Body of pancreas (tissue), 4 donors: ENCODE measurements around the gene GJA9. TPM values are rescaled to one million over a fixed set of nuclear protein-coding genes. Genes with fewer than 3 reads are reported as not detected.
A peak's percentile ranks its signal among the peaks of the same experiment; 100 is the strongest.

ENCODE experiments used
- ATAC-seq: fragments of 150-250 bp; one replicate; pipeline ENCODE4 v1.9.1; 2016
- DNase-seq, 4 donors: peaks; one replicate each; pipeline ENCODE4 v3.0.0-alpha.2; 2019
- H3K27ac ChIP-seq, 4 donors: fragments of 200-600 bp; sonication (generic); 1 replicate in 3 of 4; 2 replicates in 1 of 4; pipeline versions ENCODE4 v1.5.1 to v1.6.1; 2016 to 2019; ENCODE audit warnings: mild to moderate bottlenecking in 1 of 4, mixed read lengths in 1 of 4, moderate library complexity in 1 of 4
- H3K27me3 ChIP-seq, 2 donors: fragments of 200-600 bp; sonication (generic); one replicate each; pipeline ENCODE4 v1.6.0; 2016; ENCODE audit warnings: mild to moderate bottlenecking in 1 of 2
- H3K36me3 ChIP-seq, 2 donors: fragments of 200-600 bp; sonication (generic); replicated peaks in 1 of 2; 2 replicates each; pipeline ENCODE4 v1.5.1; 2016; ENCODE audit warnings: low read depth in 2 of 2; ENCODE audit not compliant: insufficient read depth in 1 of 2
- H3K4me1 ChIP-seq: fragments of 200-600 bp; sonication (generic); one replicate; pipeline ENCODE4 v1.6.0; 2016
- H3K4me3 ChIP-seq, 2 donors: fragments of 200-600 bp; sonication (generic); 1 replicate in 1 of 2; 2 replicates in 1 of 2; pipeline ENCODE4 v1.5.1; 2016 to 2019
- H3K9me3 ChIP-seq, 3 donors: fragments of 200-600 bp; sonication (generic); 1 replicate in 2 of 3; 2 replicates in 1 of 3; pipeline ENCODE4 v1.5.1; 2016
- CTCF ChIP-seq, 7 experiments: fragments of 450-650 bp in 4 of 7; fragments of 200-600 bp in 3 of 7; sonication (generic) in 3 of 7; IDR thresholded peaks; one replicate each; pipeline ENCODE4 v1.5.1; 2016 to 2019; ENCODE audit warnings: antibody characterized with exemption in 7 of 7
- POLR2A ChIP-seq, 3 donors: fragments of 450-650 bp; IDR thresholded peaks; one replicate each; pipeline ENCODE4 v1.6.1; 2016; ENCODE audit warnings: antibody characterized with exemption in 3 of 3, mild to moderate bottlenecking in 2 of 3
- WGBS, 2 donors: methylation state at CpG; one replicate each; pipeline ENCODE4 v1.1.5; 2017; 5-methylcytosine and 5-hydroxymethylcytosine counted together
- intact Hi-C: fragments of 100-400 bp; cut with DNase I; formaldehyde crosslinking; loops from one replicate; pipeline ENCODE4 v1.15.1; 2023
- total RNA-seq, 2 donors: library from RNA; depleted of rRNA; stranded (reverse); fragments of >200 nt; gene quantifications; one replicate each; pipeline ENCODE4 v1.1.0, GENCODE V29; 2016

GJA9 gene
- total RNA-seq, 2 donors from 2014 or later = not detected

- H3K27ac ChIP-seq = no peak overlapping the region
Observed at GRCh38 chr1:38923607-38924006, 42.2 kb upstream of the GJA9 start.

GRCh38 chr1:38919130-38919529 is 37.7 kb upstream of the GJA9 start:
- DNase-seq = peak in 3 of 4 donors; percentile 13 to 26 (median 21)
- TF ChIP-seq POLR2A (IDR thresholded peaks at IDR 0.05) (no peak), CTCF (IDR thresholded peaks at IDR 0.05) (peak in 2 of 7 experiments; percentile 20 to 31)

More at GRCh38 chr1:38923607-38924006, 42.2 kb upstream of the GJA9 start:
- TF ChIP-seq CTCF (IDR thresholded peaks at IDR 0.05) (no peak), POLR2A (IDR thresholded peaks at IDR 0.05) (no peak)
- H3K36me3 ChIP-seq = no peaks in the 10 kb centered on the region
- no peaks in the 10 kb centered on the region for H3K27me3 ChIP-seq
- 70 to 80% methylated on average over 3 of the region's 3 CpGs for WGBS, 2 donors
- H3K4me1 ChIP-seq = no peaks in the 10 kb centered on the region
- no peaks in the 10 kb centered on the region for H3K9me3 ChIP-seq
- intact Hi-C loops = no loop called here
- DNase-seq (no peak), ATAC-seq (no peak)
- H3K4me3 ChIP-seq = no peak overlapping the region

GRCh38 chr1:38918568-38918967 is 37.2 kb upstream of the GJA9 start:
- Histone ChIP-seq H3K36me3 (no peaks in the 10 kb centered on the region), H3K27ac (no peak overlapping the region), H3K4me3 (no peak overlapping the region), H3K27me3 (no peaks in the 10 kb centered on the region), H3K9me3 (no peaks in the 10 kb centered on the region), H3K4me1 (no peaks in the 10 kb centered on the region)
- 69 to 80% methylated on average over 5 of the region's 5 CpGs for WGBS, 2 donors
- intact Hi-C loops = no loop called here
- ATAC-seq = no peak
- TF ChIP-seq POLR2A (IDR thresholded peaks at IDR 0.05) (no peak), CTCF (IDR thresholded peaks at IDR 0.05) (no peak)
- no peak for DNase-seq

More at GRCh38 chr1:38919130-38919529, 37.7 kb upstream of the GJA9 start:
- H3K36me3 ChIP-seq = no peaks in the 10 kb centered on the region
- 38 to 50% methylated on average over 3 of the region's 3 CpGs for WGBS, 2 donors
- H3K4me3 ChIP-seq = no peak overlapping the region
- intact Hi-C loops = no loop called here
- H3K9me3 ChIP-seq = no peaks in the 10 kb centered on the region
- no peak for ATAC-seq
- no peaks in the 10 kb centered on the region for H3K4me1 ChIP-seq
- no peaks in the 10 kb centered on the region for H3K27me3 ChIP-seq
- no peak overlapping the region for H3K27ac ChIP-seq

GRCh38 chr1:38917772-38918171 is 36.4 kb upstream of the GJA9 start:
- H3K4me3 ChIP-seq = no peak overlapping the region
- DNase-seq (no peak), ATAC-seq (no peak)
- intact Hi-C loops = no loop called here
- H3K36me3 ChIP-seq = no peaks in the 10 kb centered on the region
- H3K9me3 ChIP-seq = no peaks in the 10 kb centered on the region
- no peak overlapping the region for H3K27ac ChIP-seq
- no peak for TF ChIP-seq POLR2A (IDR thresholded peaks at IDR 0.05)
- no peak for TF ChIP-seq CTCF (IDR thresholded peaks at IDR 0.05)
- no peaks in the 10 kb centered on the region for H3K27me3 ChIP-seq
- H3K4me1 ChIP-seq = no peaks in the 10 kb centered on the region
- 42 to 44% methylated on average over 1 of the region's 1 CpG for WGBS, 2 donors

- Histone ChIP-seq H3K4me1 (no peaks in the 10 kb centered on the region), H3K9me3 (no peaks in the 10 kb centered on the region), H3K27me3 (no peaks in the 10 kb centered on the region), H3K36me3 (no peaks in the 10 kb centered on the region), H3K27ac (no peak overlapping the region), H3K4me3 (no peak overlapping the region)
- DNase-seq (no peak), ATAC-seq (no peak)
- WGBS, 2 donors = 71 to 79% methylated on average over 3 of the region's 3 CpGs
- intact Hi-C loops = no loop called here
- TF ChIP-seq POLR2A (IDR thresholded peaks at IDR 0.05) (no peak), CTCF (IDR thresholded peaks at IDR 0.05) (no peak)
Observed at GRCh38 chr1:38917337-38917736, 36.0 kb upstream of the GJA9 start.
